ENCODE data around the gene CENPF. TPM values are rescaled to one million over a fixed set of nuclear protein-coding genes. Genes with fewer than 3 reads are reported as not detected.
A peak's percentile ranks its signal among the peaks of the same experiment; 100 is the strongest.
"Not testable (repeated sequence)": the region's sequence is repeated elsewhere in the genome, so short reads cannot be mapped to it uniquely, and the experiment has no call there.

CENPF gene
- total RNA-seq, 1 donor from 2014 or later: 22.3 TPM

- DNase-seq: peak; percentile 49
These were observed 57.9 kb downstream of the CENPF start for GRCh38 chr1:214660900-214661299.

- DNase-seq: no peak
These were observed 59.3 kb downstream of the CENPF start for GRCh38 chr1:214662223-214662785.

GRCh38 chr1:214664651-214665433 lies 61.8 kb downstream of the CENPF start:
- no peak for DNase-seq

GRCh38 chr1:214665606-214666110 lies 62.7 kb downstream of the CENPF start:
- no peak for DNase-seq

- DNase-seq: no peak
These were observed 63.7 kb downstream of the CENPF start for GRCh38 chr1:214666674-214667073.

DNA sequence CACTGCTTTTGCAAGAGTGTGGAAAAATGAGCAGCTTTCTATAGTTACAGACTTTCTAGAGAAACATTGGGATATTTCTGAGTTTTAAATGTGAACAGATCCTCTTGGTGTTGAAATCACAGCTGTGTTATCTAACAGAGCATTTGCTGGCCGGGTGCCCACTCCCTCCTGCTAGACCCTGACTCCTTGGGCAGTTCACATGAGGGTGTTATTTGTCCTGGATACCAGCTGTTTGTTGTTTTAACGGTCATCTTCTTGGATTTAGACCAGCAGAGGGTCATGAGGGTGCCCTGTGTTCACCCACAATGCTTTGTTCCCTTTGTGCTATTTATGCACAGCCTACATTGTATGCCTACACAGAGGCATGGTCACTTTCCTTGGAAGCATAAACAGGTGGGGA lies 67.1 kb downstream of the CENPF start:
- peak; percentile 29 for DNase-seq

DNA sequence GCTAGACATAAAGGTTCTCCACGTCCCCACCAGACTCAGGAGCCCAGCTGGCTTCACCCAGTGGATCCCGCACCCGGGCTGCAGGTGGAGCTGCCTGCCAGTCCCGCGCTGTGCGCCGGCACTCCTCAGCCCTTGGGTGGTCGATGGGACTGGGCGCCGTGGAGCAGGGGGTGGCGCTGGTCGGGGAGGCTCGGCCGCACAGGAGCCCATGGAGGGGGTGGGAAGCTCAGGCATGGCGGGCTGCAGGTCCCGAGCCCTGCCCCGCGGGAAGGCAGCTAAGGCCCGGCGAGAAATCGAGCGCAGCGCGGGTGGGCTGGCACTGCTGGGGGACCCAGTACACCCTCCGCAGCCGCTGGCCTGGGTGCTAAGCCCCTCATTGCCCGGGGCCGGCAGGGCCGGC lies 70.0 kb downstream of the CENPF start:
- not testable (repeated sequence) for DNase-seq

DNA sequence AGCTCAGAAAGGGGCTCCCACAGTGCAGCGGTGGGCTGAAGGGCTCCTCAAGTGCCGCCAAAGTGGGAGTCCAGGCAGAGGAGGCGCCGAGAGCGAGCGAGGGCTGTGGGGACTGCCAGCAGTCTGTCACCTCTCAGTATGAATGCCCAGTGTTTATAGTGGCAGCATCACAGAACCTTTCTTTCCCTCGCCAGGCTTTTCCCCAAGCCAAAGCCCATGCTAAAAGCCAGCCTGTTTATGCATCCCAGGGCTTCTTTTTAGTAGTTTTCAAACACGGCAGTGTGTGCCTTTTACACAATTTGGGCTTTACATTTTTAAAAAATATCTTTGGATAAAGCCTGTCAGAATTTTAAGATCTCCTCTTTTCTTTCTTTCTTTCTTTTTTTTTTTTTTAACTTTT lies 70.6 kb downstream of the CENPF start:
- DNase-seq: no peak

GRCh38 chr1:214675524-214675923 lies 72.5 kb downstream of the CENPF start:
- not testable (repeated sequence) for DNase-seq

DNA sequence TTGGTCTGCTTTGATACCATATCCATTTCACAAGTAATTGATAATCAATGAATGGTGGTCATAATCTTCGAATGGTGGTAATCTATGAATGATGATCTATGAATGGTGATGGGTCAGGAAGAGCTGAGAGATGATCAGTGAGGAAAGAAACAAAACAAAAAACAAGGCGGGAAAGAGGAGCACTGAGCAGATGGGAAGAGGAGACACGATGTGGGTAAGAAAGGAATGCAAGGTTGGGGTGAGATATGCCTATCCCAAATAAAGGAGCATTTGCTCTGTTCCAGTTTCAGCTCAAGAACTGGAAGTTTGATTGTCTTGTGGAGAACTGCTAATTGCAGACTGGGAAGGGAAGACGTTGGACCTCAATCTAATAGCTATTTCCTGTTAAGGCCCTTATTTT lies 73.8 kb downstream of the CENPF start:
- DNase-seq: no peak

DNA sequence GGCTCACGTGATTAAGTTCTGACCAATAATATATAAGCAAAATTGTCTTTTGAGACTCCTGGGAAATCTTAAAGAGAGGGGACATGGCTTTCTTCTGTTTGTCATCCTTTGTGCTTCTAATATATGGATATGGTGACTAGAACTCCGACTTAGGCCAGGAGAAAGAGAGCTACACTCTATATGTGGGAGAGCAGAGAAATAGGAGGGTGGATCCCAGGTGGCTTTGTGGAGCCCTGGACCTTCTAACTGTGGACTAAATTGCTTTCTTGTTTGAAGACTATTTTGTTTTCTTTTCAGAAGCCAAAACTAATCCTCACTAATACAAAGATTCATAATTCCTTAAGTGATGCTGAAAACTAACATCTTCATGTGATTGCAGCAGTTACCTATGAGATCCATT lies 75.0 kb downstream of the CENPF start:
- no peak for DNase-seq

DNA sequence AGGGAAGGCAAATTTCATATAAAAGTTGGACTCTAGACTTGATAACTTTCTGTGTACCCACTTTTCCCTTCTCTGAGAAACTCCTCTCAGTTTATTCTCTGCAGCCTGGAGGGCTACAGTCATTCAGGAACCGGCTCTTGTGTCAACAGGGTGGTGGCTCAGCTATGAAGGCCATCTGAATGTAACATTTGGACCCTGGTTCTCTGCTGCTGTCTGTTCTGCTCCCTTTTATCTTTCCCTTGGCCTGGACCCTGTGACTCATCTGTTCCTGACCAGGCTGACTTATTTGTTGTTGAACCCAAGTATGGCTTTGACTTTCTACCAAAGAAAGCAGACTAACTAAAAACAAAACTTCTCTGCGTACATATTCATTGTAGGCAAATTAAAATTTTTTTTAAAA lies 75.4 kb downstream of the CENPF start:
- DNase-seq: no peak

GRCh38 chr1:214683621-214684020 lies 80.6 kb downstream of the CENPF start:
- no peak for DNase-seq

DNA sequence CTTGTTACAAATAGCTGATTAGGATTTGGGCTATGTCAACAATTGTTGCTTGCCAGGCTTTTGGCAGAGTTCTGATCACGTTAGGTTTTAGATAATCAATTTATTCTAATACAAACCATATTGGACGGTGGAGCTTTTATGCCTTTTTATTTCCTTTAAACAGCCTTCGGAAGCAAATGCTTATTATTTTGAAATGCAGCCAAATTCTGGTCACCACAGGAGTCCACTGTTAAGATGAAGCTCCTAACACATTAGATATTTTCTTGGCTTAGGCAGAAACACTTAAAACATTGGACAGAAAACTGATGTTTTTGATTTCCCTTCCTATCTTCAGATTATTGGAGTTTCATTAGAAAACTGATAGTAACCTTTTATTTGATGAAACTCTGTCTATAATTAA lies 82.9 kb downstream of the CENPF start:
- DNase-seq: no peak

DNA sequence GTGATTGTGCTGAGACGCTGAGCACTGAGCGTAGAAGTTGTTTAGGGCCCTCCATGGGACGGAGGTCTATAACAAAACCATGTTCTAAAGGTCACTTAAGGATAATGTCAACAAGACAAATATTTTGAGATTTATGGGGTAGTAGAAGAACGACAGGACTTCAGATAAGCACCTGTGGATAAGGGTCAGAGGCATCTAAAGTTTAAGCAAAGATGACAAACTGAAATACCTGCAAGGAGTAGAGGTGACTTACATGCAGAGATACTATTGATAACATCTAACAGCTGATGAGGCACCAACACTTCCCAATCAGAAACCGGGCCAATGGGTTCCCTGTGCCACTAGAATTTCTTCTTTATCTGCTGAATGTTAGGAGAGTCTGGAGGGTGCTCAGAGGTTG lies 83.5 kb downstream of the CENPF start:
- DNase-seq: no peak

DNA sequence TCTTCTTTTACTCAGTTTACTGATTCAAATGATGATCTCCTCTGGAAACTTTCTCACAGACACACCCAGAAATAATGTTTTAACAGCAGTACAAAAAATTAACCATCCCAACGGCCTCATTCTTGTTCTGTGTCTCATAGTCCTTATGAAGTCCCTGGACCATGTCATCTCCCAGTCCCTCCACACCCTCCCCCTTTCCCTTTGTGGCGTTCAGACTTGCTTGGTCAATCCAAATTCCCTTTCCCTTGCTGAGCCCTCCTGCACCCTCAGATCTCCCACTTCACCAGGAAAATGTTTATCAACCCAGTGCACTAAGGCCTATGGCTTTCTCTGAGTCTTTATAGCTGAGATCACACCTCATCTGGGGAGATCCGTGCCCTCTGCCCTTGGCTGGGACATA lies 85.9 kb downstream of the CENPF start:
- DNase-seq: no peak

GRCh38 chr1:214694769-214695168 lies 91.8 kb downstream of the CENPF start:
- DNase-seq: no peak

DNA sequence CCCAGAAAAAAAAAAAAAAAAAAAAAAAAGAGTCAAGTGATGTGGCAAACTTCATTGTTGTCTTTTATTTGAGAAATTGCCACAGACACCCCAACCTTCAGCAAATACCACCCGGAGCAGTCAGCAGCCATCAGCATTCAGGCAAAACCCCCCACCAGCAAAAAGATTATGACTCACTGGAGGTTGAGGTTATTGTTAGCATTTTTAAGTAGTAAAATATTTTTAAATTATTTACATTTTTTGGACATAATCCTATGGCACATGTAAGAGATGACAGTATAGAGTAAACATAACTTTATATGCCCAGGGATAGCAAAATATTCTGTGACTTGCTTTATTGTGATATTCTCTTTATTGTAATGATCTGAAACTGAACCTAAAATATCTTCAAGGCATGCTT lies 95.6 kb downstream of the CENPF start:
- no peak for DNase-seq

- no peak for DNase-seq
These were observed 97.4 kb downstream of the CENPF start for GRCh38 chr1:214700437-214700836.

- no peak for DNase-seq
These were observed 99.6 kb downstream of the CENPF start for GRCh38 chr1:214702556-214702955.

GRCh38 chr1:214707306-214708087 lies 104.5 kb downstream of the CENPF start:
- no peak for DNase-seq

DNA sequence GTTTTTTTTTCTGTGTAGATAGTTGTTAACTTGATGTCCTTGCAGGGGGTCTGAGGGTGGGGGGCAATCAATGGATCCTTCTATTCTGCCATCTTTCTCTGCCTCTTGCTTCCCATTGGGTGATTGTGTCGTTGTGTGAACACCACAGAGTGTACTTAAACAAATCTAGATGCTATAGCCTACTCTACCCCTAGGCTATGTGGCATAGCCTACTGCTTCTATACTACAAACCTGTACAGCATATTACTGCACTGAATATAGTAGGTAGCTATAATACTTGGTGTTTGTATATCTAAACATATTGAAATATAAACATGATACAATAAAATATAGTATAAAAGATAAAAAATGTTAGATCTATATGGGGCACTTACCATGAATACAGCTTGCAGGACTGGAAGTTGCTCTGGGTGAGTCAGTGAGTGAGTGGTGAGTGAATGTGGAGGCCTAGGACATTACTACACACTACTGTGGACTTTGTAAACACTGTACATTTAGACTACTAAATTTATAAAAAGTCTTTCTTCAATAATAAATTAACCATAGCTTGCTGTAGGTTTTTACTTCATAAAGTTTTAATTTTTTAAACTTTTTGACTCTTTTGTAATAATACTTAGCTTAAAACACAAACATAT lies 105.4 kb downstream of the CENPF start:
- DNase-seq: no peak

DNA sequence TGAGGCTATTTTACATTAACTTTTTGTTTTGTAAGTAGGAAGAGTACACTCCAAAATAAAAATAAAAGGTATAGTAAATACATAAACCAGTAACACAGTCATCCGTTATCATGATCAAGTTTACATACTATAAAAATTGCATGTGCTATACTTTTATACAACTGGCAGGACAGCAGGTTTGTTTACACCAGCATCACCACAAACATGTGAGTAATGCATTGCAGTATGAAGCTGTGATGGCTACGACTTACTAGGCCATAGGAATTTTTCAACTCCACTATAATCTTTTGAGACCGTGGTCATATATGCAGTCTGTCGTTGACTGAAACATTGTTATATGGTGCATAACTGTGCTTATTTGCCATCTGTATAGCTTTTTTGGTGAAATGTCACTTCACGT lies 106.2 kb downstream of the CENPF start:
- DNase-seq: no peak

All from dermis blood vessel endothelial cell (primary cell).